ENCODE data around the gene SGSM2. TPM values are rescaled to one million over a fixed set of nuclear protein-coding genes. Genes with fewer than 3 reads are reported as not detected.

SGSM2 gene
- total and polyA plus RNA-seq, 5 donors from 2014 or later, result 5.6 to 107 (median 5.9) TPM

- Histone ChIP-seq H3K27me3 (ENCODE audit: control insufficient read depth, insufficient read depth, low read length) (no peaks in the 10 kb centered on the region), H3K27ac (ENCODE audit: insufficient read depth, low read length, poor library complexity, severe bottlenecking) (no peak overlapping the region), H3K9me3 (ENCODE audit: control insufficient read depth in 2 of 2, low read length in 2 of 2) (no peaks in the 10 kb centered on the region), H3K4me3 (ENCODE audit: low read depth, low read length) (no peak overlapping the region), H3K36me3 (ENCODE audit: control insufficient read depth, insufficient read depth, low read length) (peaks cover 44% of the 10 kb centered on the region), H3K4me1 (ENCODE audit: control insufficient read depth, insufficient read depth, low read length, poor library complexity, severe bottlenecking) (peaks cover 8% of the 10 kb centered on the region)
- H3K27ac Mint-ChIP-seq, result no peak overlapping the region
- no peaks in the 10 kb centered on the region for H3K9me3 Mint-ChIP-seq
- H3K36me3 Mint-ChIP-seq, result peaks cover 22% of the 10 kb centered on the region
- H3K4me1 Mint-ChIP-seq, result peaks cover 0 to 5% (median 2%) of the 10 kb centered on the region in 4 donors
- no peak overlapping the region for H3K4me3 Mint-ChIP-seq
- H3K27me3 Mint-ChIP-seq, result no peaks in the 10 kb centered on the region
- ATAC-seq (ENCODE audit: low read depth in 2 of 2) (no peak), DNase-seq (no peak)
Observed at GRCh38 chr17:2419486-2419885, 82.2 kb downstream of the SGSM2 start.

- Histone ChIP-seq H3K4me1 (ENCODE audit: control insufficient read depth, insufficient read depth, low read length, poor library complexity, severe bottlenecking) (peaks cover 8% of the 10 kb centered on the region), H3K4me3 (ENCODE audit: low read depth, low read length) (no peak overlapping the region), H3K36me3 (ENCODE audit: control insufficient read depth, insufficient read depth, low read length) (peaks cover 44% of the 10 kb centered on the region), H3K27ac (ENCODE audit: insufficient read depth, low read length, poor library complexity, severe bottlenecking) (no peak overlapping the region), H3K9me3 (ENCODE audit: control insufficient read depth in 2 of 2, low read length in 2 of 2) (no peaks in the 10 kb centered on the region), H3K27me3 (ENCODE audit: control insufficient read depth, insufficient read depth, low read length) (no peaks in the 10 kb centered on the region)
- peaks cover 0 to 5% (median 2%) of the 10 kb centered on the region in 4 donors for H3K4me1 Mint-ChIP-seq
- no peak overlapping the region for H3K27ac Mint-ChIP-seq
- H3K36me3 Mint-ChIP-seq, result peaks cover 25% of the 10 kb centered on the region
- H3K27me3 Mint-ChIP-seq, result no peaks in the 10 kb centered on the region
- DNase-seq (no peak), ATAC-seq (ENCODE audit: low read depth in 2 of 2) (no peak)
- no peaks in the 10 kb centered on the region for H3K9me3 Mint-ChIP-seq
- H3K4me3 Mint-ChIP-seq, result no peak overlapping the region
Observed at GRCh38 chr17:2420176-2420575, 82.9 kb downstream of the SGSM2 start.

GRCh38 chr17:2421315-2422147, 84.2 kb downstream of the SGSM2 start:
- no peaks in the 10 kb centered on the region for H3K4me1 ChIP-seq (ENCODE audit: control insufficient read depth, insufficient read depth, low read length, poor library complexity, severe bottlenecking)
- H3K9me3 Mint-ChIP-seq, result no peaks in the 10 kb centered on the region
- H3K27me3 Mint-ChIP-seq, result no peaks in the 10 kb centered on the region
- H3K4me3 ChIP-seq (ENCODE audit: low read depth, low read length), result no peak overlapping the region
- H3K4me1 Mint-ChIP-seq, result peaks cover 0 to 5% (median 0%) of the 10 kb centered on the region in 4 donors
- no peak for DNase-seq
- no peaks in the 10 kb centered on the region for H3K9me3 ChIP-seq (ENCODE audit: control insufficient read depth in 2 of 2, low read length in 2 of 2)
- ATAC-seq (ENCODE audit: low read depth in 2 of 2), result no peak
- H3K27ac ChIP-seq (ENCODE audit: insufficient read depth, low read length, poor library complexity, severe bottlenecking), result no peak overlapping the region
- peaks cover 33% of the 10 kb centered on the region for H3K36me3 Mint-ChIP-seq
- no peak overlapping the region for H3K27ac Mint-ChIP-seq
- H3K36me3 ChIP-seq (ENCODE audit: control insufficient read depth, insufficient read depth, low read length), result peaks cover 48% of the 10 kb centered on the region
- no peaks in the 10 kb centered on the region for H3K27me3 ChIP-seq (ENCODE audit: control insufficient read depth, insufficient read depth, low read length)
- H3K4me3 Mint-ChIP-seq, result no peak overlapping the region

DNA sequence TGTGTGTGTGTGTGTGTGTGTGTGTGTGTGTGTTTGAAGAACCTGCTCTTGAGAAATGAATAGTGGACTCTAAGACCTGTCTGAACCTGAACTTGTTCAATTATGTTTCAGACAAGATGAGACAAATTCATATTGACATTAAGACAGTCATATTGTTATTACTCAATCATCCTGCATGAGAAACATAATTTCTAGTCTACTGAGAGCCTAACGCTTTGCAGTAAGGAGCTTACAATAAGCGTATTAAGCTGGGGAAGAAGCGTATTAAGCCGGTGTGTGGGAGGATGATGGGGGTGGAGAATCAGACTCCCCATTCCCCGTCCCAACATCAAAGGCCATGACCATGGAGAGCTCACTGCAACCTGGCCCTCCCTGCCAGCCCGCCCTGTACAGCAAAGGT, 86.0 kb downstream of the SGSM2 start:
- DNase-seq (no peak), ATAC-seq (ENCODE audit: low read depth in 2 of 2) (no peak)
- Histone ChIP-seq H3K36me3 (ENCODE audit: control insufficient read depth, insufficient read depth, low read length) (peaks cover 40% of the 10 kb centered on the region), H3K4me3 (ENCODE audit: low read depth, low read length) (no peak overlapping the region), H3K27ac (ENCODE audit: insufficient read depth, low read length, poor library complexity, severe bottlenecking) (no peak overlapping the region), H3K9me3 (ENCODE audit: control insufficient read depth in 2 of 2, low read length in 2 of 2) (no peaks in the 10 kb centered on the region), H3K27me3 (ENCODE audit: control insufficient read depth, insufficient read depth, low read length) (no peaks in the 10 kb centered on the region), H3K4me1 (ENCODE audit: control insufficient read depth, insufficient read depth, low read length, poor library complexity, severe bottlenecking) (no peaks in the 10 kb centered on the region)
- Mint-ChIP-seq H3K27ac (no peak overlapping the region), H3K4me3 (no peak overlapping the region), H3K27me3 (no peaks in the 10 kb centered on the region), H3K4me1 (peaks cover 0 to 4% (median 2%) of the 10 kb centered on the region in 4 donors), H3K9me3 (no peaks in the 10 kb centered on the region), H3K36me3 (peaks cover 29% of the 10 kb centered on the region)

- DNase-seq (no peak), ATAC-seq (ENCODE audit: low read depth in 2 of 2) (no peak)
- Mint-ChIP-seq H3K4me3 (no peak overlapping the region), H3K4me1 (peaks cover 0 to 9% (median 2%) of the 10 kb centered on the region in 4 donors), H3K36me3 (peaks cover 17% of the 10 kb centered on the region), H3K27me3 (no peaks in the 10 kb centered on the region), H3K27ac (no peak overlapping the region), H3K9me3 (no peaks in the 10 kb centered on the region)
- Histone ChIP-seq H3K36me3 (ENCODE audit: control insufficient read depth, insufficient read depth, low read length) (peaks cover 8% of the 10 kb centered on the region), H3K27ac (ENCODE audit: insufficient read depth, low read length, poor library complexity, severe bottlenecking) (no peak overlapping the region), H3K9me3 (ENCODE audit: control insufficient read depth in 2 of 2, low read length in 2 of 2) (no peaks in the 10 kb centered on the region), H3K4me3 (ENCODE audit: low read depth, low read length) (no peak overlapping the region), H3K27me3 (ENCODE audit: control insufficient read depth, insufficient read depth, low read length) (no peaks in the 10 kb centered on the region), H3K4me1 (ENCODE audit: control insufficient read depth, insufficient read depth, low read length, poor library complexity, severe bottlenecking) (no peaks in the 10 kb centered on the region)
Observed at GRCh38 chr17:2427215-2427614, 89.9 kb downstream of the SGSM2 start.

DNA sequence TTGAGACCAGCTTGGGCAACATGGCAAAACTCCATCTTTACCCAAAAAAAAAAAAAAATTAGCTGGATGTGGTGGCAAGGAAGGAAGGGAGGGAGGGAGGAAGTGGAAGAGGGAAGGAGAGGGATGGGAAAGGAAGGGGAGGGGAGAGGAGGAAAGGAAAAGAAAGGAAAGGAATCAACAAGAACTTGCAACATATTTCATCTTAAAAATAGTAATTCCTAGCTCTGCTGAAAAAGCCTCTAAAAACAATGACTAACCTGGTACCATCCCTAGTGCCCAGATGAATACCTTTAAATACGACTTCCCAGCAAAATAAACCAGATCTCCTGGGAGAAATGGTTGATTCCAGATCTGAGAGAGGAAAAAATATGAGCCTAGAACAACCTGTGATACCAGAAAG, 90.6 kb downstream of the SGSM2 start:
- H3K27me3 Mint-ChIP-seq, result no peaks in the 10 kb centered on the region
- H3K27me3 ChIP-seq (ENCODE audit: control insufficient read depth, insufficient read depth, low read length), result no peaks in the 10 kb centered on the region
- no peaks in the 10 kb centered on the region for H3K9me3 Mint-ChIP-seq
- no peak for DNase-seq
- no peak overlapping the region for H3K4me3 ChIP-seq (ENCODE audit: low read depth, low read length)
- H3K27ac ChIP-seq (ENCODE audit: insufficient read depth, low read length, poor library complexity, severe bottlenecking), result no peak overlapping the region
- no peaks in the 10 kb centered on the region for H3K9me3 ChIP-seq (ENCODE audit: control insufficient read depth in 2 of 2, low read length in 2 of 2)
- peaks cover 0 to 15% (median 3%) of the 10 kb centered on the region in 4 donors for H3K4me1 Mint-ChIP-seq
- H3K4me1 ChIP-seq (ENCODE audit: control insufficient read depth, insufficient read depth, low read length, poor library complexity, severe bottlenecking), result no peaks in the 10 kb centered on the region
- no peak for ATAC-seq (ENCODE audit: low read depth in 2 of 2)
- no peak overlapping the region for H3K27ac Mint-ChIP-seq
- peaks cover 15% of the 10 kb centered on the region for H3K36me3 ChIP-seq (ENCODE audit: control insufficient read depth, insufficient read depth, low read length)
- H3K4me3 Mint-ChIP-seq, result no peak overlapping the region
- H3K36me3 Mint-ChIP-seq, result peaks cover 22% of the 10 kb centered on the region

Other genes starting within 250 kb of the SGSM2 start
- 42.9 TPM for gene SMG6, start 33.7 kb upstream of the SGSM2 start, total RNA-seq
- 1 to 10 TPM; 3.3 to 5.1 (median 4.7) TPM for gene SMG6, start 33.7 kb upstream of the SGSM2 start, polyA plus RNA-seq
- 2.9 TPM for gene SRR, start 33.6 kb upstream of the SGSM2 start, total RNA-seq
- gene SRR, start 33.6 kb upstream of the SGSM2 start, polyA plus RNA-seq, result 1 to 10 TPM; 4.2 to 9.2 (median 8.5) TPM
- gene TSR1, start 1.0 kb upstream of the SGSM2 start, total RNA-seq, result 25.1 TPM
- 10 to 100 TPM; 11.4 to 17.0 (median 14.5) TPM for gene TSR1, start 1.0 kb upstream of the SGSM2 start, polyA plus RNA-seq
- gene MNT, start 63.6 kb downstream of the SGSM2 start, total RNA-seq, result 93.4 TPM
- 1 to 10 TPM in 2 of 4 donors, under 1 TPM in 2; 0.50 to 1.1 (median 0.97) TPM for gene MNT, start 63.6 kb downstream of the SGSM2 start, polyA plus RNA-seq
- 39.2 TPM for gene METTL16, start 174.4 kb downstream of the SGSM2 start, total RNA-seq
- gene METTL16, start 174.4 kb downstream of the SGSM2 start, polyA plus RNA-seq, result 10 to 100 TPM; 12.9 to 18.1 (median 16.3) TPM

Measured in CD4-positive, CD25-positive, alpha-beta regulatory T cell (primary cell).